GM23248 (cell line): ENCODE data around the gene GCH1. TPM values are rescaled to one million over a fixed set of nuclear protein-coding genes. Genes with fewer than 3 reads are reported as not detected.

ENCODE experiments used
- DNase-seq: peaks from one replicate; pipeline ENCODE4 v3.0.0-alpha.2; 2015
- H2AFZ ChIP-seq: fragments of 200-600 bp; sonication (generic); 2 replicates; pipeline ENCODE4 v1.6.1; 2016; ENCODE audit warnings: antibody characterized with exemption
- H3F3A ChIP-seq: fragments of 200-600 bp; sonication (generic); 2 replicates; pipeline ENCODE4 v1.6.1; 2016; ENCODE audit warnings: mild to moderate bottlenecking, antibody characterized with exemption, mixed run types; ENCODE audit not compliant: insufficient read depth
- H3K27ac ChIP-seq: fragments of 200-600 bp; sonication (generic); 2 replicates; pipeline ENCODE4 v1.5.1; 2016; ENCODE audit warnings: mild to moderate bottlenecking
- H3K27me3 ChIP-seq: fragments of 200-600 bp; sonication (generic); replicated peaks from 2 replicates; pipeline ENCODE4 v1.6.1; 2016; ENCODE audit warnings: mild to moderate bottlenecking; ENCODE audit not compliant: insufficient read depth
- H3K36me3 ChIP-seq: fragments of 200-600 bp; sonication (generic); 2 replicates; pipeline ENCODE4 v1.6.1; 2016; ENCODE audit warnings: low read depth, mild to moderate bottlenecking
- H3K4me1 ChIP-seq: fragments of 200-600 bp; sonication (generic); 2 replicates; pipeline ENCODE4 v1.6.1; 2016; ENCODE audit warnings: mild to moderate bottlenecking; ENCODE audit not compliant: insufficient read depth
- H3K4me2 ChIP-seq: fragments of 200-600 bp; sonication (generic); one replicate; pipeline ENCODE4 v1.6.1; 2016; ENCODE audit warnings: mild to moderate bottlenecking; ENCODE audit not compliant: unreplicated experiment
- H3K4me3 ChIP-seq: fragments of 200-600 bp; sonication (generic); 2 replicates; pipeline ENCODE4 v1.5.1; 2016; ENCODE audit warnings: mild to moderate bottlenecking
- H3K79me2 ChIP-seq: fragments of 200-600 bp; sonication (generic); 2 replicates; pipeline ENCODE4 v1.6.1; 2016; ENCODE audit warnings: mild to moderate bottlenecking; ENCODE audit not compliant: insufficient read depth
- H3K9ac ChIP-seq: fragments of 200-600 bp; sonication (generic); 2 replicates; pipeline ENCODE4 v1.6.1; 2016; ENCODE audit warnings: mild to moderate bottlenecking
- H3K9me2 ChIP-seq: fragments of 200-600 bp; sonication (generic); 2 replicates; pipeline ENCODE4 v1.6.1; 2016; ENCODE audit warnings: mixed run types, mild to moderate bottlenecking, moderate library complexity; ENCODE audit not compliant: insufficient read depth
- H3K9me3 ChIP-seq: fragments of 200-600 bp; sonication (generic); one replicate; pipeline ENCODE4 v1.6.1; 2017; ENCODE audit warnings: low read depth
- H4K20me1 ChIP-seq: fragments of 200-600 bp; sonication (generic); 2 replicates; pipeline ENCODE4 v1.6.0; 2016; ENCODE audit not compliant: insufficient read depth
- EZH2 ChIP-seq: fragments of 200-600 bp; sonication (generic); IDR thresholded peaks from 2 replicates; pipeline ENCODE4 v1.6.1; 2018; ENCODE audit warnings: antibody characterized with exemption, mild to moderate bottlenecking; ENCODE audit not compliant: insufficient read depth, poor library complexity, severe bottlenecking
- EZH2phosphoT487 ChIP-seq: fragments of 200-600 bp; sonication (generic); IDR thresholded peaks from 2 replicates; pipeline ENCODE4 v1.6.1; 2018; ENCODE audit warnings: antibody characterized with exemption, moderate library complexity, mild to moderate bottlenecking, low read depth; ENCODE audit not compliant: insufficient read depth
- WGBS, 2 experiments: methylation state at CpG; one replicate each; pipeline ENCODE4 v1.1.6; 2015 to 2017; ENCODE audit warnings: low lambda C conversion rate in 2 of 2, low coverage in 1 of 2; ENCODE audit errors: missing lambda C conversion rate in 2 of 2; 5-methylcytosine and 5-hydroxymethylcytosine counted together
- in situ Hi-C: fragments of 300-500 bp; cut with MboI; formaldehyde crosslinking; loops from 2 replicates; pipeline ENCODE4 v1.15.0; 2020
- polyA plus RNA-seq: library from polyadenylated mRNA; unstranded; fragments of >200 nt; fragmentation: Nextera tagmentation; extraction: Ambion mirVana; gene quantifications from 2 replicates; pipeline ENCODE4 v1.2.1, GENCODE V29; 2016
- total RNA-seq: library from RNA; depleted of rRNA; stranded (reverse); fragments of >200 nt; shearing (Covaris generic); gene quantifications from 2 replicates; pipeline ENCODE4 v1.2.3, GENCODE V29; 2014

GCH1 gene
- total and polyA plus RNA-seq, 2 experiments from 2014 or later, result 3.9 to 4.2 TPM

DNA sequence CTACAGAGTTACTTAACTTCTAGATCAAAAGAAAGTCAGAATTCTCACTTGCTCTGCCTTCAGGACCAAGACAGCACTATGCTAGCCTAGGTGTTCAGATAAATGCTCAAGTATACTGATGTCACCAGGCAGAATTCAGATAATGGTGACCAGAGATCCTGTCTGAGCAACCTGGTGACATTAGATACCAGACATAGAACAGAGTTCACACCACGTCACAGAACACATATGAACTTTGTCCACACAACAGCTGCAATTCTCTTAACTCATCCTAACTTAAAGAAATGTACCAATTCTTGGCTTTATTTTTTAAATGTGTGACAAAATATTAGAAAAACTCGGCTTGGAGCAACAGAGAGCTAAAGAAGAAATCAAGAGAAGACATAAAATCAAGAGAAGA, 58.1 kb downstream of the GCH1 start:
- no peak for DNase-seq
- WGBS, 2 experiments, result 84 to 88% methylated on average over 2 of the region's 2 CpGs
- Histone ChIP-seq H3K27ac (no peak overlapping the region), H3F3A (no peaks in the 10 kb centered on the region), H2AFZ (no peak overlapping the region), H3K36me3 (no peaks in the 10 kb centered on the region), H3K9me3 (no peaks in the 10 kb centered on the region), H3K9ac (no peak overlapping the region), H3K79me2 (no peaks in the 10 kb centered on the region), H3K9me2 (no peaks in the 10 kb centered on the region), H3K27me3 (no peaks in the 10 kb centered on the region), H3K4me3 (no peak overlapping the region), H3K4me2 (no peak overlapping the region), H3K4me1 (no peaks in the 10 kb centered on the region), H4K20me1 (no peaks in the 10 kb centered on the region)
- in situ Hi-C loops, result no loop called here
- TF ChIP-seq EZH2phosphoT487 (no peak), EZH2 (no peak)

DNA sequence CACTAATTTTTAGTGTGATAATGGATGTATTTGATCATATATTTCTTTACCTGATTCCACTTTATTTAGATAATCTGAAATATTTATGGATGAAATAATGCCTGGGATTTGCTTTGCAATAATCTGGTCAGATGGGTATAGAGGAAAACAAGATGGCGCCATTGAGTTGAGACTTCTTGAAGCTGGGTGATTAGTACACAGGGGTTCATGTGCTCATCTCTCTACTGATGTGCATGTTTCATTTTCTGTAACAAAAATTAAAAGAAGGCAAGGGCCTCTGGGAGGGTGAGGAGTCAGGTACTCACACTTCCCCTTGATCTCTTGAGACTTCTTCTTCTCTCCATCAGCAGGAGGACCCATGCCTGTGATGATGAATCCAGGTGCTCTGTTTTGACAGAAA, 61.8 kb downstream of the GCH1 start:
- 95 to 100% methylated on average over 1 of the region's 1 CpG for WGBS, 2 experiments
- Histone ChIP-seq H3K9me3 (no peaks in the 10 kb centered on the region), H3K27ac (no peak overlapping the region), H2AFZ (no peak overlapping the region), H3K4me3 (no peak overlapping the region), H3K4me1 (no peaks in the 10 kb centered on the region), H4K20me1 (no peaks in the 10 kb centered on the region), H3K4me2 (no peak overlapping the region), H3K36me3 (no peaks in the 10 kb centered on the region), H3K9me2 (no peaks in the 10 kb centered on the region), H3F3A (no peaks in the 10 kb centered on the region), H3K9ac (no peak overlapping the region), H3K27me3 (no peaks in the 10 kb centered on the region), H3K79me2 (no peaks in the 10 kb centered on the region)
- TF ChIP-seq EZH2phosphoT487 (no peak), EZH2 (no peak)
- DNase-seq, result no peak
- in situ Hi-C loops, result no loop called here

DNA sequence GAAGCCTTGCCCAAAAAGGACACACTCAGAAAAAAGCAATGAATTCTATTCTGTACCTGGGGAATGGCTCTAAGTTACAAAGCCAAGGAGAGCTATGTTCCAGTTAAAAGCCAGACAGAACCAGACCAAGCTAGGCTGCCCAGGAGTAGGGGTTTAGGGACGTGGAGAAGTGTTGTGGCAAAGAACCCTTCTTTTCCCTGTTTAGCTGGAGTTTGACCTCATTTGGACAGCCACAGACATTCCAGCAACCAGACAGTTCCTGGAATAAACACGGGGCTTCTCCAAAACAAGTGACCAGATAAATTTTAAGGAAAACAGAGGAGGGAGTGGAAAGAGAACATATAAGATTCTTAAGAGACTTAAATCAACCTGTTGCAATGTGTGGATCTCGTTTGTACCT, 62.3 kb downstream of the GCH1 start:
- Histone ChIP-seq H3K27ac (no peak overlapping the region), H4K20me1 (no peaks in the 10 kb centered on the region), H3K4me3 (no peak overlapping the region), H3F3A (no peaks in the 10 kb centered on the region), H3K9me2 (no peaks in the 10 kb centered on the region), H2AFZ (no peak overlapping the region), H3K9ac (no peak overlapping the region), H3K4me1 (no peaks in the 10 kb centered on the region), H3K27me3 (no peaks in the 10 kb centered on the region), H3K36me3 (no peaks in the 10 kb centered on the region), H3K9me3 (no peaks in the 10 kb centered on the region), H3K79me2 (no peaks in the 10 kb centered on the region), H3K4me2 (no peak overlapping the region)
- in situ Hi-C loops, result no loop called here
- DNase-seq, result no peak
- TF ChIP-seq EZH2 (no peak), EZH2phosphoT487 (no peak)
- 58 to 69% methylated on average over 3 of the region's 3 CpGs for WGBS, 2 experiments

DNA sequence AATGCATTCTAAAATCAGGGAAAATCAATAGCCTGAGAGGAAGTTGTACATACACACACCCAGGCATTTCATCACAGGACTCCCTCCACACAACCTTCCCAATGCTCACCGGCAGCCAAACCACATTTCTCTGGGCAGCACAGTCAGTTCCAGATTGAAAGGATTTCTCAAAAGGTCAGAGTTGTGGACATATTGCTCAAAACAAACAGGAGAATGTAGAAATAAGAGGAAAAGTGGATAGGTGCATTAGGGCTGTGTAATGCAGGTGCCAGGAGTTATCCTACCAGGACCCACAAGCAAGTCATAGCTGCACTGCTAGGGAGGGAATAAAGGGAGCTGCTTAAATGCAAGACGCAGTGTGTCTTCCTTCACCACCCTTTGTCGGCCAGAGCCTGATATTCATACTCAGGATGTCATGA, 62.9 kb downstream of the GCH1 start:
- Histone ChIP-seq H2AFZ (no peak overlapping the region), H4K20me1 (no peaks in the 10 kb centered on the region), H3K36me3 (no peaks in the 10 kb centered on the region), H3F3A (no peaks in the 10 kb centered on the region), H3K9me3 (no peaks in the 10 kb centered on the region), H3K27me3 (no peaks in the 10 kb centered on the region), H3K4me1 (no peaks in the 10 kb centered on the region), H3K4me3 (no peak overlapping the region), H3K9ac (no peak overlapping the region), H3K79me2 (no peaks in the 10 kb centered on the region), H3K4me2 (no peak overlapping the region), H3K9me2 (no peaks in the 10 kb centered on the region), H3K27ac (no peak overlapping the region)
- WGBS, 2 experiments, result 45 to 49% methylated on average over 3 of the region's 3 CpGs
- no peak for TF ChIP-seq EZH2phosphoT487
- no peak for TF ChIP-seq EZH2
- peak; percentile 37 for DNase-seq
- in situ Hi-C loops, result no loop called here

DNA sequence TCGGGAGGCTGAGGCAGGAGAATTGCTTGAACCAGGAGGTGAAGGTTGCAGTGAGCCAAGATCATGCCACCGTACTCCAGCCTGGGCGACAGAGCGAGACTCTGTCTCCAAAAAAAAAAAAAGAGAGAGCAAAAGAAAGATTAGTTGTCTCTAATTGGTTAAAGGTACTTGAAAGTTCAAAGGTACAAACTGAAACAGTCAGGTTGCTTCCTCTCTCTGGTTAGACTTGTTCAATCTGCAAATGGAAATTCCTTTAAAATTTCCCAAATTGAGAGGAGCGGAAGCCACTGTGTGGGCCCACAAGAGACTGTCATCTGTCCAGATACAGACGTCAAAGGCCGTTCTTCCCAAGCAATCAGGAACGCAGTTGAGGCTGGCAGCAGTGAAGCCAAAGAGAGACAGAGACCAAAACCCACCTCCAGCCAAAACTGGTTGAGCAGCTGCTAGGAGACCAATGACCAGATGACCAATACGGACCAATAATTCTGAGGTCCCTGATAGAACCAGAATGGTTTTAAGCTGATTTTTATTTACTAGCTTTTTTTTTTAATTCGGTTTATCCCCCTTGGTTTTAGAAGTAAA, 63.6 kb downstream of the GCH1 start:
- WGBS, 2 experiments, result 79 to 90% methylated on average over 10 of the region's 10 CpGs

More for the DNA sequence above, 63.6 kb downstream of the GCH1 start:
- H3K9ac ChIP-seq, result no peak overlapping the region
- in situ Hi-C loops, result no loop called here
- no peak overlapping the region for H3K4me3 ChIP-seq
- no peaks in the 10 kb centered on the region for H3K9me3 ChIP-seq
- no peak overlapping the region for H2AFZ ChIP-seq
- no peak overlapping the region for H3K4me2 ChIP-seq
- H4K20me1 ChIP-seq, result no peaks in the 10 kb centered on the region
- H3K4me1 ChIP-seq, result no peaks in the 10 kb centered on the region
- H3F3A ChIP-seq, result no peaks in the 10 kb centered on the region
- H3K27ac ChIP-seq, result no peak overlapping the region
- no peak for DNase-seq
- H3K27me3 ChIP-seq, result no peaks in the 10 kb centered on the region
- H3K36me3 ChIP-seq, result no peaks in the 10 kb centered on the region
- no peaks in the 10 kb centered on the region for H3K9me2 ChIP-seq
- TF ChIP-seq EZH2 (no peak), EZH2phosphoT487 (no peak)
- H3K79me2 ChIP-seq, result no peaks in the 10 kb centered on the region
